Esophagus muscularis mucosa (tissue), 4 donors: ENCODE results near the gene FHDC1.

Source experiments
- CTCF ChIP-seq, 3 experiments: fragments of 200-600 bp in 2 of 3; fragments of 450-650 bp in 1 of 3; sonication (generic) in 2 of 3; IDR thresholded peaks; one replicate each; pipeline ENCODE4 v1.5.1; 2017 to 2019; ENCODE audit warnings: antibody characterized with exemption in 3 of 3, mild to moderate bottlenecking in 2 of 3, moderate library complexity in 1 of 3
- EP300 ChIP-seq: sonication (generic); formaldehyde crosslinking; IDR thresholded peaks from one replicate; pipeline ENCODE4 v1.6.1; 2017; ENCODE audit warnings: antibody characterized with exemption
- POLR2A ChIP-seq: fragments of 450-650 bp; IDR thresholded peaks from one replicate; pipeline ENCODE4 v1.6.1; 2017; ENCODE audit warnings: antibody characterized with exemption, moderate library complexity, mild to moderate bottlenecking, low read depth
- POLR2AphosphoS5 ChIP-seq, 2 donors: sonication (generic); formaldehyde crosslinking; IDR thresholded peaks; one replicate each; pipeline ENCODE4 v1.6.1; 2017; ENCODE audit warnings: antibody characterized with exemption in 2 of 2

DNA sequence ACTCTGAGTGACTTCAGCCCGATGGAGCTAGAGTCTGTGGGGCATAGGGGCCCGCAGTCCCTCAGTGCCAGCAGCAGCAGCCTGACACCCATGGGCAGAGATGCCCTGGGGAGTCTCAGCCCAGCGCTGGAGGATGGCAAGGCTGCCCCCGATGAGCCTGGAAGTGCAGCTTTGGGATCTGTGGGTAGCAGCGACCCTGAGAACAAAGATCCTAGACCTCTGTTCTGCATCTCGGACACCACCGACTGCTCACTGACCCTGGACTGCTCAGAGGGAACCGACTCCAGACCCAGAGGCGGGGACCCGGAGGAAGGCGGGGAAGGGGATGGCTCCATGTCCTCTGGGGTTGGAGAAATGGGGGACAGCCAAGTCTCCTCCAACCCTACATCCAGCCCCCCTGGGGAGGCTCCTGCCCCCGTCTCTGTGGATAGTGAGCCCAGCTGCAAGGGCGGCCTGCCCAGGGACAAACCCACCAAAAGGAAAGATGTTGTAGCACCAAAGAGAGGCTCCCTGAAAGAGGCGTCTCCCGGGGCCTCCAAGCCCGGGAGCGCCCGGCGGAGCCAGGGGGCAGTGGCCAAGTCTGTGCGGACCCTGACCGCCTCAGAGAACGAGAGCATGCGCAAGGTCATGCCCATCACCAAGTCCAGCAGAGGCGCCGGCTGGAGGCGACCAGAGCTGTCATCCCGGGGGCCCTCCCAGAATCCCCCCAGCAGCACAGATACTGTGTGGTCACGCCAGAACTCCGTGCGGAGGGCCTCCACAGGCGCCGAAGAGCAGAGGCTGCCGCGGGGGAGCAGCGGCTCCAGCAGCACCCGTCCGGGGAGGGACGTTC lies 39.5 kb downstream of the FHDC1 start:
- TF ChIP-seq EP300, result no peak
- TF ChIP-seq POLR2AphosphoS5 (IDR thresholded peaks at IDR 0.05), result no peak
- TF ChIP-seq CTCF (IDR thresholded peaks at IDR 0.05), result no peak
- TF ChIP-seq POLR2A, result no peak
